Activated CD8-positive, alpha-beta T cell treated with anti-CD3 and anti-CD28 coated beads for 36 hours (primary cell): ENCODE measurements around the gene SMURF2. TPM values are rescaled to one million over a fixed set of nuclear protein-coding genes. Genes with fewer than 3 reads are reported as not detected.
"Not testable (repeated sequence)": the region's sequence is repeated elsewhere in the genome, so short reads cannot be mapped to it uniquely, and the experiment has no call there.

ENCODE experiments used
- ATAC-seq: fragments of 200-7000 bp; cut with Tn5 transposase; one replicate; pipeline ENCODE4 v1.10.0; 2021; ENCODE audit warnings: mild to moderate bottlenecking, moderate library complexity
- CTCF ChIA-PET: fragments of 350-600 bp; sonication (Branson Sonifier 250); formaldehyde crosslinking; loops from one replicate; lab custom pipeline; 2021; ENCODE audit warnings: antibody characterized with exemption; lab: Charles Lee
- POLR2A ChIA-PET: fragments of 350-600 bp; sonication (Branson Sonifier 250); formaldehyde crosslinking; loops from one replicate; lab custom pipeline; 2021; ENCODE audit warnings: antibody characterized with exemption; lab: Charles Lee
- DNase-seq: peaks from one replicate; pipeline ENCODE4 v3.0.0-alpha.2; 2020
- H3K27ac Mint-ChIP-seq: one replicate; pipeline ENCODE4 v1.8.0; 2021; ENCODE audit warnings: mild to moderate bottlenecking, mixed read lengths
- H3K27me3 Mint-ChIP-seq: one replicate; pipeline ENCODE4 v1.8.0; 2021; ENCODE audit warnings: mixed read lengths
- H3K36me3 Mint-ChIP-seq: one replicate; pipeline ENCODE4 v1.8.0; 2021; ENCODE audit warnings: low read depth, mixed read lengths
- H3K4me1 Mint-ChIP-seq: one replicate; pipeline ENCODE4 v1.8.0; 2021; ENCODE audit warnings: low read depth, mixed read lengths
- H3K4me3 Mint-ChIP-seq: one replicate; pipeline ENCODE4 v1.8.0; 2021; ENCODE audit warnings: mild to moderate bottlenecking, moderate library complexity, mixed read lengths
- H3K9me3 Mint-ChIP-seq: one replicate; pipeline ENCODE4 v1.8.0; 2021; ENCODE audit warnings: mixed read lengths
- intact Hi-C: fragments of 100-400 bp; cut with micrococcal nuclease; formaldehyde crosslinking; loops from one replicate; pipeline ENCODE4 v1.10.0; 2022
- total RNA-seq, 2 experiments: library from RNA; stranded (reverse); gene quantifications; one replicate each; pipeline ENCODE4 v1.2.3, GENCODE V29; 2021
- TF ChIP-seq, protein P1 (sequence below): fragments of 200-600 bp; IDR thresholded peaks from one replicate; pipeline ENCODE4 v1.8.0; 2022; ENCODE audit warnings: antibody characterized with exemption, mild to moderate bottlenecking

SMURF2 gene
- total RNA-seq, 2 experiments from 2014 or later: 13.8 to 13.9 TPM

DNA sequence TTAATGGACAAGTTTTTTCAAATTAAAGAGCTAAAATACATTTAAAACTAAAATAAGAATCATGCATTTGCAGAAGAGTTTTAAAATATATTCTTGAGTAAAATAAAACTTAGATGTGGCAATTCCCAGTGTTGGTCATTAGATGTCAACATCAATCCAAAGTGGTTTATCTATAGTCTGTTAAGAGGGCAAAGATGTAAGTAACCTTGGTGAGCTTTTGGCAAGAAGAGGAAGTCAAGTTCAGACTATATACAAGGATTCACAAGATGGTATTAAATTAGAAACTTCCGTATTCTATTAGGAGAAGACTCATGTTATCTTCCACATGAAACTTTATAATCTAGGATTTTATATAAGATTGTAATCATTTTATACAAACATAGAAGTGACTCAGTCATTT, 82.2 kb downstream of the SMURF2 start:
- TF ChIP-seq, protein P1, sequence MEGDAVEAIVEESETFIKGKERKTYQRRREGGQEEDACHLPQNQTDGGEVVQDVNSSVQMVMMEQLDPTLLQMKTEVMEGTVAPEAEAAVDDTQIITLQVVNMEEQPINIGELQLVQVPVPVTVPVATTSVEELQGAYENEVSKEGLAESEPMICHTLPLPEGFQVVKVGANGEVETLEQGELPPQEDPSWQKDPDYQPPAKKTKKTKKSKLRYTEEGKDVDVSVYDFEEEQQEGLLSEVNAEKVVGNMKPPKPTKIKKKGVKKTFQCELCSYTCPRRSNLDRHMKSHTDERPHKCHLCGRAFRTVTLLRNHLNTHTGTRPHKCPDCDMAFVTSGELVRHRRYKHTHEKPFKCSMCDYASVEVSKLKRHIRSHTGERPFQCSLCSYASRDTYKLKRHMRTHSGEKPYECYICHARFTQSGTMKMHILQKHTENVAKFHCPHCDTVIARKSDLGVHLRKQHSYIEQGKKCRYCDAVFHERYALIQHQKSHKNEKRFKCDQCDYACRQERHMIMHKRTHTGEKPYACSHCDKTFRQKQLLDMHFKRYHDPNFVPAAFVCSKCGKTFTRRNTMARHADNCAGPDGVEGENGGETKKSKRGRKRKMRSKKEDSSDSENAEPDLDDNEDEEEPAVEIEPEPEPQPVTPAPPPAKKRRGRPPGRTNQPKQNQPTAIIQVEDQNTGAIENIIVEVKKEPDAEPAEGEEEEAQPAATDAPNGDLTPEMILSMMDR: no peak
- POLR2A ChIA-PET: interaction anchor here (1.3 to 1.5 kb wide), 2 partner anchors 54 to 70 kb away, joined by 3 read pairs; no protein-coding TSS in a partner anchor
- Mint-ChIP-seq H3K27ac (peak overlapping the region; percentile 37), H3K4me3 (no peak overlapping the region), H3K9me3 (no peaks in the 10 kb centered on the region), H3K4me1 (peaks cover 19% of the 10 kb centered on the region), H3K36me3 (peaks cover 24% of the 10 kb centered on the region), H3K27me3 (no peaks in the 10 kb centered on the region)
- ATAC-seq (no peak), DNase-seq (no peak)
- CTCF ChIA-PET: interaction anchor here (0.6 to 2.3 kb wide), 4 partner anchors 14 to 87 kb away, joined by 3 to 10 read pairs (median 4); no protein-coding TSS in a partner anchor
- intact Hi-C loops: loop anchor here (10.0 kb wide), 1 partner anchor 65 kb away; no protein-coding TSS in a partner anchor

DNA sequence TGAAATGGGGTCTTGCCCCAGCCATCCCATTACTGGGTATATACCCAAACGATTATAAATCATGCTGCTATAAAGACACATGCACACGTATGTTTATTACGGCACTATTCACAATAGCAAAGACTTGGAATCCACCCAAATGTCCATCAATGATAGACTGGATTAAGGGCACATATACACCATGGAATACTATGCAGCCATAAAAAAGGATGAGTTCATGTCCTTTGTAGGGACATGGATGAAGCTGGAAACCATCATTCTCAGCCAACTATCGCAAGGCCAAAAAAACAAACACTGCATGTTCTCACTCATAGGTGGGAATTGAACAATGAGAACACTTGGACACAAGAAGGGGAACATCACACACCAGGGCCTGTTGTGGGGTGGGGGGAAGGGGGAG, 85.1 kb downstream of the SMURF2 start:
- intact Hi-C loops: loop anchor here (10.0 kb wide), 1 partner anchor 68 kb away; no protein-coding TSS in a partner anchor
- DNase-seq, POLR2A ChIA-PET, H3K9me3 Mint-ChIP-seq, H3K27me3 Mint-ChIP-seq, ATAC-seq, H3K27ac Mint-ChIP-seq, H3K4me3 Mint-ChIP-seq: not testable (repeated sequence)
- CTCF ChIA-PET: interaction anchor here (3.0 kb wide), 1 partner anchor 72 kb away, joined by 9 read pairs; no protein-coding TSS in a partner anchor
- H3K4me1 Mint-ChIP-seq: peaks cover 29% of the 10 kb centered on the region
- peaks cover 23% of the 10 kb centered on the region for H3K36me3 Mint-ChIP-seq

DNA sequence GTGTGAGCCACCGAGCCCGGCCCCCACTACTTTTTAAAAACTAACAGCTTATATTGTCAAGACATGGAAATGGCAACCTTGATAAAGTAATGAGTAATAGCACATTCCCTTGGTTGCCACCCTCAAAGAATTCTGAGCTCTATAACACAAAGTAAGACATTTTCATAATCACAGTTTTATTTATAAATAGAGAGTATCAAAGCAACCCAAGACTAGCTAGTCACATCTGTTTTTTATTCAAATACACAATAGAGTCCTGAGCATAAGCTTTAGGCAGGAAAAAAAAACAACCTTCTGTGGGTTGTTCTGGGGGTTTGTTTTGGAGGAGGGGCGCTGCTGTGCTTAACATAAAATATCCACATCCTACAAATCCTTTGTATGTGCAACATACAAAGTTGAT, 86.7 kb downstream of the SMURF2 start:
- H3K9me3 Mint-ChIP-seq: no peaks in the 10 kb centered on the region
- TF ChIP-seq, protein P1: no peak
- H3K36me3 Mint-ChIP-seq: peaks cover 13% of the 10 kb centered on the region
- H3K4me1 Mint-ChIP-seq: peaks cover 17% of the 10 kb centered on the region
- H3K27ac Mint-ChIP-seq: no peak overlapping the region
- H3K27me3 Mint-ChIP-seq: no peaks in the 10 kb centered on the region
- intact Hi-C loops: loop anchor here (10.0 kb wide), 1 partner anchor 69 kb away; no protein-coding TSS in a partner anchor
- no peak for DNase-seq
- ChIA-PET POLR2A (no interaction called here), CTCF (interaction anchor here (0.9 to 3.0 kb wide), 4 partner anchors 52 to 101 kb away, joined by 3 to 9 read pairs (median 4); no protein-coding TSS in a partner anchor)
- no peak overlapping the region for H3K4me3 Mint-ChIP-seq
- no peak for ATAC-seq

DNA sequence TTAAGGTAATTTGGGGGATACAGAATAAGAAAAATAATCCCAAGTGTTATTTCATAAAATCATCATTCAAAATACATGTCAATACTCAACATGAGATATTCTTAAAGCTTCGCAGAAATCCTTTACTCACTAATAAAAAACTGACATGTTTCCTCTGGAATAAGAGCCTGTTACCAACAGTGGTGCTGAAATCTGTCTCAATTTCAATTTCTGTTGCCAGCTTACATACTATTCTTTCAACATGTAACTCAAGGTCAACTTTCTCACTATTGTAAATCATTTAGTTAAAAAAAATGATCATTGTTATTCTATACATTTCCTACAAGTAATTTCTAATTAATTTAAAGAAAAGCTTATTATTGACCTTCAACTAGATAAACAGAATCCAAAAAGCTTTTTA, 87.5 kb downstream of the SMURF2 start:
- CTCF ChIA-PET: interaction anchor here (1.0 to 3.0 kb wide), 2 partner anchors 68 to 75 kb away, joined by 4 to 9 read pairs; no protein-coding TSS in a partner anchor
- DNase-seq: no peak
- Mint-ChIP-seq H3K36me3 (peaks cover 10% of the 10 kb centered on the region), H3K27me3 (no peaks in the 10 kb centered on the region), H3K4me1 (peaks cover 11% of the 10 kb centered on the region), H3K27ac (no peak overlapping the region), H3K9me3 (no peaks in the 10 kb centered on the region), H3K4me3 (no peak overlapping the region)
- no peak for ATAC-seq
- intact Hi-C loops: loop anchor here (10.0 kb wide), 1 partner anchor 70 kb away; no protein-coding TSS in a partner anchor
- TF ChIP-seq, protein P1: no peak
- POLR2A ChIA-PET: interaction anchor here (0.6 to 1.0 kb wide), 2 partner anchors 68 to 1568 kb away, joined by 3 read pairs; partner anchors contain the start of genes CEP95 and DDX5

DNA sequence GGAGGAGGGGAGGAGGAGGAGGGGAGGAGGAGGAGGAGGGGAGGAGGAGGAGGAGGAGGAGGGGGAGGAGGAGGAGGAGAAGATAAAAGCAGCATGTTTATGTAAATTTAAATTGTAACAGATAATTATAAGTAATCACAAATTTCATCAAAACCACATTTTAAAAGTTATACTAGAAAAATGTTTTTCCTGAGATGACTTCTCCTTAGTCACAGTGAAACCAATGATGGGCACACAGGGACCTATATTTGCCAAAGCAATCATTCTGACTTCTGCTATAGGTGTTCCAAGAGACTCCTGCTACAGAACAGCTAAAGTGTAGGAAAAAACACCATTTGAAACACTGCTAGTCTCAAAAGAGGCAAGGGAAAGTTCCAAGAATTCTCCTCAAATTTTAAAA, 88.9 kb downstream of the SMURF2 start:
- TF ChIP-seq, protein P1: no peak
- Mint-ChIP-seq H3K27me3 (no peaks in the 10 kb centered on the region), H3K4me1 (peaks cover 11% of the 10 kb centered on the region), H3K4me3 (no peak overlapping the region), H3K36me3 (peaks cover 7% of the 10 kb centered on the region), H3K9me3 (no peaks in the 10 kb centered on the region), H3K27ac (peak overlapping the region; percentile 81)
- ATAC-seq (peak; percentile 60), DNase-seq (peak; percentile 15)
- POLR2A ChIA-PET: interaction anchor here (1.0 to 1.6 kb wide), 3 partner anchors 26 to 68 kb away, joined by 3 to 9 read pairs (median 4); no protein-coding TSS in a partner anchor
- CTCF ChIA-PET: interaction anchor here (1.0 to 3.1 kb wide), 3 partner anchors 8 to 82 kb away, joined by 3 to 9 read pairs (median 7); no protein-coding TSS in a partner anchor
- intact Hi-C loops: loop anchor here (10.0 kb wide), 1 partner anchor 72 kb away; no protein-coding TSS in a partner anchor
